DMS79 treated with DMSO at 0.1 percent for 48 hours (cell line): ENCODE results near the gene SH2D5.
"Not testable (repeated sequence)": the region's sequence is repeated elsewhere in the genome, so short reads cannot be mapped to it uniquely, and the experiment has no call there.

ENCODE experiments used
- DNase-seq: peaks from one replicate; lab custom pipeline; 2025; lab: John Stamatoyannopoulos, UW

The SH2D5 gene

DNA sequence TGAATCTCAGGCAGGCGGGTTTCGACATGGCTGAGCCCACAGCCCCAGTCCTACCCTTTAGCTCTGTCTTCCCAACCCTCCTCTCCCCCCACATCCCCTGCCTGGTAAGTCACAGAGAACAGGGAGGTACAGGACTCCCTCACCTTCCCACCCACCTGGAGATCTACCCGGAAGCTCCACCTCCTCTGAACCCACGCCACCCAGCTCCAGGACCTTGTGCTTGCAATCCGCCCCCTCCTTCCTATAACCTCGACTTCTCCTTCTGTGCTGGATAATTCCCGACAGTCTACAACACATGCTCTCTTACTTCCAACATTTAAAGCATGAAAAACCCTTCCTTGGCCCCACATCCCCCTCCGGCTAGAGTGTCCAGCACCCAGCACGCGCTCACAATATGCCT is 37.0 kb downstream of the SH2D5 start:
- DNase-seq = no peak

DNA sequence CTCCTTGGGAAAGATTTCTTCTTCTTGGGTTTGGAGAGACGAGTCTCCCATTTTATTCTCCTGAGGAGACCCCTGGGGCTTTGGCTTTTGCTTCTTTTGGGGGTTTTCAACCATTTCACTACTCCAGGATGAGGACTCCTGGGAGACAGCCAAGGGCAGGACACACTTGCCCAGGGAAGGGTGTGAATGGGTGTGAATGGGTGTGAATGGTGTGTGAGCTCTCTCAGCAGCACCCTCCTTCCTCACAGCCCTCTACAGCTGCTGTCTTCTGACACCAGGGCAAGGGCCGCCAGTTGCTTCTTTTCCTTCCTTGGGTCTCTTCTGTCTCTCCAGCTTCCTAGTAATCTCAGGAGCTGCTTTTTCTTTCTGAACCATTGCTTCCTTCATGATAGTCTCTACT is 38.9 kb downstream of the SH2D5 start:
- no peak for DNase-seq

DNA sequence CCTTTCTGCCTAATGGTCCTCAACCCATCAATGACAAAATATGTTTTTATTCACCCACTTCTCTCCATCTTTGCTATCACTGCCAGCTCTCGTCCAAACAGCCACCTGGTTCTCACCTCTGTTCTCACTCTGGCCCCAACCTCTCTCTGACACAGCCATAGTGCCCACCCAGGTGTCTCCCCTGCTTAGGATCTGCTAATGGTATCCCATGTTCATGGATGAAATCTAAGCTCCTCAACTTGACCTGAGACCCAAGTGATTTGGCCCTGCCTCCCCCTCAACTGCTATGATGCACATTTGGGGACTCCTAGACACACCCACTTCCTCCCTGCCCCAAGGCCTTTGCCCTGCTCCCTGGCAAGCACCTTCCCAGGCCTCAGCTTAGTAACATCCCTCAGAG is 40.6 kb downstream of the SH2D5 start:
- DNase-seq = no peak

DNA sequence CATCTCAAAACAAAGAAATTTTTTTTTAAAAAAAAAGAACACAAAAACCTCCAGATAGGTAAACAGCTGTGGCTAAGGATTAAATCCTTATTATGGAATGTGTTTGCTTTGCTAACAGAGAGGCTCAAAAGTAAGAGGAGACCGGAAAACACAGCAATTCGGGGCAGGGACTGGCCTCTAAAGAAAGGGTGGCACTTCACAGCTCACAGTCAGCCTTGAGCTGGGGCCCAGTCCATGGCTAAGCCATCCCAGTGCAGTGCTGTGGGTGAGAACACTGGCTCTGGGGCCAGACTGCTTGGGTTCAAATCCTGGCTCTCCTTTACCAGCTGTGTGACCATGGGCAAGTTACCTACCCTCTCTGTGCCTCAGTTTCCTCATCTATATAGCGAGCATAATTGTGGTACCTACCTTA is 42.9 kb downstream of the SH2D5 start:
- no peak for DNase-seq

DNA sequence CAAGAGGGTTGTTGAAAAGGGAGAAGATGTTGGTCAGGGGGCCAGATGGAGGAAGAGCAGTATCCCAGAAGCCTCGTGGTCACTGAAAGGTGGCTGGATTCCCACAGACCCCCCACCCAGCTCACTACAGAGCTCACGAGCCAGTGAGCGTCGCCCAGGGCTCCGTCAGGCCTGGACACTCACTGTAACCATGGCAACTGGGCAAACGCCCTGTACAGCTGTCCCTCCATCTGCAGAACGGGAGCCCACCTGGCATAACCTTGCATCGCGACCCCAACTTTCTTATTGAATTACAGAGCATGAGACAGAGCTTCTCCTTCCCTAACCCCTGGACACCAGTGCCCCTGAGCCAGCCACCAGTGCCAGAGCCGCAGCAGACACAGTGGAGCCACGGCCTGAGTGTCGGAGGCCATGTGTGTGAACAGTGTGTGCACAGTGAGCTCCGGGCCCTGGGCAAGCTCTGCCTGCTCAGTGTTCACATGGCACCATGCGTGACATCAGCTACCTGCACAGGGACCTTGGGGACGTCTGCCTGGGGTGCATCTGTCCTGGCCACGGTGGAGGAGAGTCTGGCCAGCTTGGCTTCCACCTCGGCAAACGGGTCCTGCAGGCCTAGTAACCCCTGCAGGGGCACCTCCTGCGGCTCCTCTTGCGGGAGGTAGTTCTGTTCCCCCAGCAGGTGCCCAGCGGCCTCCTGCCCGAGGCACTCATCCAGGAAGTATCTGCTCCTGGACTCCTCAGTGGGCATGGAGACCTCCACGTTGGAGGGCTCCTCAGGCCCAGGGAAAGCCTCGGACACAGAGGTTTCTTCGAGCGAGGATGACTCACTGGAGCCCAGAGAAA is 45.4 kb downstream of the SH2D5 start:
- DNase-seq = no peak

DNA sequence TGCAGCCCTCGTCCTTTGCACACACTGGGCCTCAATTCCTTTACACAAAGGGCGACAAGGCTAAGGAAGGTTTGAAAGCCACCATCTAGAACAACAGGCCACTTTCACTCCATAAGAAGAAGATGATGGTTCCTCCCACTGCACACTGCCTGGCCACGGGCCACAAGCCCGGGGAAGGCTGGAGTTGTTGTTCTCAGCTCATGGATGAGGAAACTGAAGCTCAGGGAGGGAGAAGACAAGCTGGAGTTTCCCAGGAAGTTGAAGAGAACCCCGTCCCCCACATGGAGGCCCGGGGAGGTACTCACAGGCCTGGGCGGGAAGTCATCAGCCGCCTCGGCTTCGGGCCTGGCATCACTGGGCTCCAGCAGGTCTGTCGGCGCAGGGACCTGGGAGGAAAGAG is 46.8 kb downstream of the SH2D5 start:
- no peak for DNase-seq

DNA sequence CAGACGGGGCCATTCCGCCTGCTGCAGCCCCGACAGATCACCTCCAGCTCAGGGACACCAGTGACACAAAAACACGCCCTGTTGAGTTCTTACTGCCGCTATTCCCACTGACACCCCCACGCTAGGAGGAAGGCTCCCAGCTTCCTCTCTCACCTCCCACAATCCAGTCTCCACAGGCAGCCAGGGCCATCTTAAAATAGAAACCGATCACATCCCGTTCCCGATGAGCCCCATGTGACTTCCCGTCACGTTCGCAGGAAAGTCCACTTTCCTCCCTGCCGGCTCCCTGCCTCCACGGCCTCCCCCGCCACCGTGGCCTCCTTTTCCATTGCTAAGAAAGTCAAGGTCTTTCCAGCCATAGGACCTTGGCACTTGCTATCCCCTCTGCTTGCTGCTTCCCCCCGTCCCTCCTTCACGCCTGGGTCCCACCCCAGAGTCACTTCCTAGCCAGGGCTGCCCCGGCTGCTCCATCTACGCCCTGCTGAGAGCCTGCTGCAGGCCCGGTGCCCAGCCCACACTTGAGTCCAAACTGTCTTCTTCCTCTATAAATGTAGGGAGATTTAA is 47.3 kb downstream of the SH2D5 start:
- DNase-seq = no peak

DNA sequence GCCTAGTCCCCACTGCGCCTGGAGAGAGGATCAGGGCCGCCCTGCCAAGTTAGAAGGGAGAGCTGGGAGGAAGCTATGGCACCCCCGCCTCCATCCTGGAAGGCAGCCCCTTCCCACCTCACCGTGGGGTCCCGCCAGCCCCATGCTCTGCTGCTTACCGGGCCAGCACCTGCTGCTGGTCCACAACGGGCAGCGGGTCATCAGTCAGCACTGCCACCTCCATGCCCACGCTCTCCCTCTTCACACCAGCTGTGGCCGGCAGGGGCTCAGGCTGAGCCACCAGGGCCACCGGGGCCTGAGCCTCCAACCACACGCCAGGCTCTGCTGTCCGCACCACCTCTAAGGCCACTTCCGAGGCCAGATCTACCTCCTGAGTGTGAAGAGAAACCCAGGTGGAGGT is 47.9 kb downstream of the SH2D5 start:
- DNase-seq = no peak

DNA sequence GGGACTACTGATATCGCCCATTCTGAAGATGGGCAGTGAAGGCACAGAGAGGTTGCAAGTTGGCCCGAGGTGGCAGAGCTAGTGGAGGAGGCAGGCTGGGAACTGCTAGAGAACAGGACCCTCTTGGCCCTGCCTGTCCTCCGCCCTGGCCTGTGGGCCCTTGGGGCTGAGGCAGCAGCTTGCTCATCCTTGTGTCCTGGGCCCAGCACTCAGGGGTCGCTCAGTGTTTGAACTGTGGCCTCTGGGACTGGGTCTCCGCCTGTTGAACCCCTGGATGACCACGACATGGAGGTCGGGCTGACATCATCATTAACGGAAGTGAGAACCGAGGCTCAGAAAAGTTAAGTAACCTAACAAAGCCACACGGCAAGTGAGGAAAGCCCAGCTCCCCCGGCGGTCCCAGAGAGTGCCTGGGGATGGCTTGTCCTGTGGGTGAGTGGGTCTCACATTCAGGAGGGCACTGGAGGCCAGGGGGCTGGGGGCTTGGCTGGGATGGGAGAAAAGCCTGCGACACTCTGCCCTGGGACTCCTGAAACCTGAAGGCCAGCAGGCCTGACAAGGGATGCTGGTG is 48.4 kb downstream of the SH2D5 start:
- DNase-seq = no peak

DNA sequence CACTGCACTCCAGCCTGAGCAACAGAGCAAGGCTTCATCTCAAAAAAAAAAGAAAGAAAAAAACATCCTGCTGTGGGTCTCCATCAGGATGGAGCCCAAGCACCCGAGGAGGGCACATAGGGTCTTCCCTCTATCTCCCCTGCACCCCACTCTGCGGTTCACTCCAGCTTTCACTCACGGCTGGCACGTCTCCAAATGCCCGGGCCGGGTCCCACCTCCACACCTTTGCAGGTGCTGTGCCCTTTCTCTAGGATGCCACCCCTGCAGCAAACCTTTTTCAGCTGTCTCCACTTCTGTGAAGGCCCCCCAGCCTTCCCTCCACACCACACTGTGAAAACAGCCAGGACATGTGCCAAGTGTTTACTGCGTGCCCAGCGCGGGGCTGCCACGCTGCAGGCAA is 48.9 kb downstream of the SH2D5 start:
- no peak for DNase-seq

DNA sequence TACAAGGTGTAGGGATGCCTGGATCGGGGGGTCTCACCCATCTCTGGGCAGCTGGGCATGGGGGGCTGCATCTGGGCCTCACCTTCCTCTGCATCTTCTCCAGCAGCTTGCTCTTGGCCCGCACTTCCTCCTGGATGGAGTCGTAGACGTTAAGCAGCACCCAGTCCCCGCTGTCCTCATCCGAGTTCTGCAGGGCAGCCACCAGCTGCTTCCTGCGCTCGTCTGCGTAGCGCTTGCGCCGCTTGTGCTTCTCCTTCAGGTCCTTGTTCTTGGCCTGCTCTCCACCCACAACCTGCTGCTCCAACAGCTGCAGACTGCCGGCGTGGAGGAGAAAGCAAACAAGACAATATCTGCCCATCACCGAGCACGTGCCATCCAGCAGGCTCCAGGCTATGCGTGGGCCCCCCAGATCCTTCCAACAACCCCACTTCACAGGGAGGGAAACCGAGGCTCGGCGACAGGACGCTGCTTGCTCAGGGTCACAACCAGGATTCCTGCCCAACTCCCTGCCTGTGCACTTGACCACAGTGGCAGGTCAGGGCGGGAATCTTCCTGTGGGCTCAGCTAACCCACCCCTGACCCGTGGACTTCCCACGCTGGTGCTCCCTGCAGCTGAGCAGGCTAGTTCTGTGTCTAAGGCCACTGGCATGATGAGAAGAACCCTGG is 49.8 kb downstream of the SH2D5 start:
- DNase-seq = no peak

DNA sequence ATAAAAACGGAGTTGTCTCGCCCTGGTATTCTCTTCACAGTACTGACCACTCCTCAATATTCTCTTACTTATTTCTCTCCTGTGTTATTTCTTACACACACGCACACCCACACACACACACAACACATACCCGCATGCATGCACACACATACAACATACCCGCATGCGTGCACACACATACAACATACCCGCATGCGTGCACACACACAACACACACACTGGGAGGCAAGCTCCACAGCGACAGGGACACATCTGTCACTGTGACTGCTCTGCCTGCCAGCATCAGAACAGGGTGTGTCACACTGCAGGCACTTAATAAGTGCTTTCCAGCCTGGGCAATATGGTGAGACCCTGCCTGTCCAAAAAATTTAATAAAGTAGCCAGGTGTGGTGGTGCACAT is 50.5 kb downstream of the SH2D5 start:
- no peak for DNase-seq

DNA sequence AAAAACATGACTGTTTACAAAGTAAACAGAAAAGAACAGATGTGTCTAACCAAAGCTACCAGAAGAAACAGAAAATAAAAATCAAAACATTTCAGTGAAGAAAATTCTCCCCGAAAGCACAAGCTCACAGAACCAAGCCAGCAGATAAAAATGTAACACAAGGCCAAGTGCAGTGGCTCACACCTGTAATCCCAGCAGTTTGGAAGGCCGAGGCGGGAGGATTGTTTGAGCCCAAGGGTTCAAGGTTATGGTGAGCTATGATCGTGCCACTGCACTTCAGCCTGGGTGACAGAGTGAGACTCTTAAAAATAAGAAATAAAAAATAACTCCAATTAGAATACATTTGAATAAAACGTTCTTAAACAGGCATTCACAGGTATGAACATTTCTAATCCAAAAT is 52.2 kb downstream of the SH2D5 start:
- no peak for DNase-seq

DNA sequence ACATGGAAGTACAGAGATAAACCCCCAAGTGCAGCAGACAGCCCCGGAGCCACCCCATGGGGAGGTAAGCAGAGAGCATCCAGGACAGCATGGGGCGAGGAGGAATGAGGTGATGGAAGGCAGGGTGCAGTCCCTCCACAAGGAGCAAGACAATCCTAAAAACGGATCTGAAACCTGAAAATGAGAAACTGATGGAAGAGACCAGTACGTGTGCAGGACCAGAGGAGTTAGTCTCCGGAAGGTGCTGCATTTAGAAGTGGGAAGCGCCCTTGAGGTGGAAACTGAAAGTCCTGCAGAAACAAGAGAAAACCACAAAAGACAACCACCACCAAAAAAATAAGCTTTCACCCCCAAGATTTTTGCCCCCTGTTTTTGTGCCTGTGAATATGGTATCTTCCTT is 53.9 kb downstream of the SH2D5 start:
- DNase-seq = no peak

DNA sequence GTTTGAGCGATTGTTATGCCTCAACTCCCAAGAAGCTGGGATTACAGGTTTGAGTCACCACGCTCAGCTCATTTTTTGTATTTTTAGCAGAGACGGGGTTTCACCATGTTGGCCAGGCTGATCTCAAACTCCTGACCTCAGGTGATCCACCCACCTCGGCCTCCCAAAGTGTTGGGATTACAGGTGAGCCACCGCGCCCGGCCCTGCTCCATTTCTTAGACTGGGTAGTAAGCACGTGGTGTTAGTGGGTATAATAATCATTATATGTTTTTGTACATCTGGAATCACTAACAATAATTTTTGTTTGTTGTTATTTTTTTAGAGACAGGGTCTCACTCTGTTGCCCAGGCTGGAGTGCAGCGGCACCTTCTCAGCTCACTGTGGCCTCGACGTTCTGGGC is 58.9 kb downstream of the SH2D5 start:
- not testable (repeated sequence) for DNase-seq

DNA sequence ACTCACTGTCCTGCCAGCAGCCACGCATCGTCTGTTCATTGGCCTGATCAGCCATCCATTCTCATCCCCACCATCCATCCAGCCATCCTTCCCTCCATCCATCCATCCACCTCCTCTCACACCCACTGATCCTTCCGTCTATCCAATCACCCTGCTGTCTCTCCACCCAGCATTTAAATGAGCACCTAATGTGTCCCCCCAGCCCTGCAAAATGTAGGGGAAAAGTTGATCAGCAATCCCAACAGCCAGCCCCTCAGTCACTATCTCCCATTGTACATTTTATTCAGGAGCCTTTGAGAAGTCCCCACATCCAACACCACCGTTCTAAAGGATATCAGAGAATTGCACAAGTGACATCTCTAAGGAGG is 60.3 kb downstream of the SH2D5 start:
- DNase-seq = no peak

DNA sequence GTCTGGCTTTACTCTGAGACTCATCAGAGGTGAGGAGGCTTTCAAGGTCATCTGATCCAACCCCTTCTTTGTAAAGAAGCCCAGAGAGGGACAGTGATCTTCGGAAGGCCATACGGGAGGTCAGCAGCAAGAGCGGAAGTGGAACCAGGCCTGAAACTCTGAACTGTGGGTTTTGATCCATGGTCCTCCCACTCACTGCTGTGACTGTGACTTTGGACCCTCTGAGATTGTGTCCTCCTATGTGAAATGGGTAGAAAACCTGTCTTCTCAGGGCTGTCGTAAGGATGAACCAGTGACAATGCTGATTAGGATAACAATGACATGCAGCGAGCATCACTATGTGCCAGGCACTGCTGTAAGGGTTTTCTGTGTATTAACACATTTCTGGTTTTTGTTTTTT is 61.6 kb downstream of the SH2D5 start:
- DNase-seq = no peak
